MM.1S (cell line): ENCODE measurements around the gene SETX.

ENCODE experiments used
- CTCF ChIP-seq: fragments of 300-600 bp; sonication (generic); IDR thresholded peaks from 2 replicates; pipeline ENCODE4 v1.5.1; 2016; ENCODE audit warnings: antibody characterized with exemption, low read length, mixed read lengths
- EZH2 ChIP-seq: fragments of 300-600 bp; sonication (generic); optimal IDR thresholded peaks from 2 replicates; pipeline ENCODE3; 2017; ENCODE audit warnings: low read depth, mild to moderate bottlenecking, antibody characterized with exemption, low read length, mixed read lengths
- EZH2phosphoT487 ChIP-seq: fragments of 300-600 bp; sonication (generic); IDR thresholded peaks from 2 replicates; pipeline ENCODE4 v1.6.1; 2018; ENCODE audit warnings: antibody characterized with exemption, low read length

GRCh38 chr9:132328580-132328979, 26.2 kb downstream of the SETX start:
- TF ChIP-seq CTCF = no peak
- no peak for TF ChIP-seq EZH2phosphoT487
- no peak for TF ChIP-seq EZH2
